Cardiac septum (tissue), 1 donor: ENCODE results near the gene UGT1A7. TPM values are rescaled to one million over a fixed set of nuclear protein-coding genes. Genes with fewer than 3 reads are reported as not detected.

Experiments
- total RNA-seq: library from RNA; stranded (reverse); fragmentation: NEBNext Ultra II Directional; extraction: Animal tissue kit (Norgen Biotek cat#: 25700); gene quantifications from one replicate; pipeline ENCODE4 v1.2.1, GENCODE V29; 2021
- donor health status: DM: no; HTN: no; CAD: no.

The UGT1A7 gene
- total RNA-seq, 1 donor from 2014 or later: not detected

Other genes with a start within 250 kb of the UGT1A7 start
- gene USP40, start 115.1 kb upstream of the UGT1A7 start, total RNA-seq: 23.8 TPM
- gene UGT1A8, start 64.3 kb upstream of the UGT1A7 start, total RNA-seq: not detected
- gene UGT1A10, start 45.5 kb upstream of the UGT1A7 start, total RNA-seq: not detected
- not detected for gene UGT1A9, start 10.0 kb upstream of the UGT1A7 start, total RNA-seq
- not detected for gene UGT1A6, start 11.0 kb downstream of the UGT1A7 start, total RNA-seq
- gene UGT1A5, start 31.0 kb downstream of the UGT1A7 start, total RNA-seq: not detected
- gene UGT1A4, start 36.8 kb downstream of the UGT1A7 start, total RNA-seq: not detected
- gene UGT1A3, start 47.1 kb downstream of the UGT1A7 start, total RNA-seq: not detected
- not detected for gene UGT1A1, start 78.4 kb downstream of the UGT1A7 start, total RNA-seq
- not detected for gene MROH2A, start 96.4 kb downstream of the UGT1A7 start, total RNA-seq
- gene HJURP, start 172.6 kb downstream of the UGT1A7 start, total RNA-seq: not detected
- gene TRPM8, start 235.5 kb downstream of the UGT1A7 start, total RNA-seq: 0.73 TPM